Panc1 (cell line): Measurements from ENCODE around the gene PON2. TPM values are rescaled to one million over a fixed set of nuclear protein-coding genes. Genes with fewer than 3 reads are reported as not detected.

Experiments
- ATAC-seq: fragments of 200-7000 bp; cut with Tn5 transposase; 2 replicates; pipeline ENCODE4 v1.9.1; 2020; ENCODE audit warnings: mild to moderate bottlenecking, moderate library complexity
- BruUV-seq: library from RNA; stranded (reverse); fragments of 400-500 nt; replicated peaks from 2 replicates; lab custom pipeline; 2021; lab: Mats Ljungman, UMichigan
- CTCF ChIA-PET: fragments of 300-600 bp; sonication (Branson Sonifier 250); formaldehyde crosslinking; loops from one replicate; lab custom pipeline; 2022; ENCODE audit warnings: antibody characterized with exemption; lab: Charles Lee
- POLR2A ChIA-PET: fragments of 300-600 bp; sonication (Branson Sonifier 250); formaldehyde crosslinking; loops from one replicate; lab custom pipeline; 2022; ENCODE audit warnings: antibody characterized with exemption; lab: Charles Lee
- DNase-seq: peaks from one replicate; pipeline ENCODE4 v3.0.0-alpha.2; 2010; ENCODE audit warnings: low read depth, low spot score
- H3K27ac ChIP-seq: 2 replicates; pipeline ENCODE4 v1.5.1; 2011; ENCODE audit warnings: mild to moderate bottlenecking, low read length, inconsistent platforms
- H3K27me3 ChIP-seq: fragments of 200-500 bp; sonication (Bioruptor generic); 2 replicates; pipeline ENCODE4 v1.6.0; 2014; ENCODE audit warnings: low read length, inconsistent platforms; ENCODE audit not compliant: control insufficient read depth, insufficient read depth
- H3K36me3 ChIP-seq: fragments of 200-500 bp; sonication (Bioruptor generic); 2 replicates; pipeline ENCODE4 v1.5.1; 2014; ENCODE audit warnings: inconsistent platforms, mild to moderate bottlenecking, low read length, moderate library complexity; ENCODE audit not compliant: control insufficient read depth, insufficient read depth
- H3K4me1 ChIP-seq: 2 replicates; pipeline ENCODE4 v1.5.1; 2011; ENCODE audit warnings: inconsistent platforms, mild to moderate bottlenecking, low read length, moderate library complexity; ENCODE audit not compliant: control insufficient read depth, insufficient read depth
- H3K4me3 ChIP-seq, 2 experiments: 2 replicates each; pipeline ENCODE4 v1.5.1; 2011 to 2012; ENCODE audit warnings: low read depth in 2 of 2, low read length in 2 of 2, mild to moderate bottlenecking in 2 of 2, inconsistent platforms in 1 of 2, moderate library complexity in 1 of 2
- H3K9me3 ChIP-seq: fragments of 200-500 bp; sonication (Bioruptor generic); 2 replicates; pipeline ENCODE4 v1.5.1; 2014; ENCODE audit warnings: low read depth, mild to moderate bottlenecking, inconsistent platforms, low read length, moderate library complexity; ENCODE audit not compliant: control insufficient read depth, insufficient read depth
- CTCF ChIP-seq: fragments of 450-650 bp; IDR thresholded peaks from 2 replicates; pipeline ENCODE4 v1.5.1; 2017; ENCODE audit warnings: mild to moderate bottlenecking
- POLR2AphosphoS5 ChIP-seq: IDR thresholded peaks from 2 replicates; pipeline ENCODE4 v1.6.1; 2012; ENCODE audit warnings: mild to moderate bottlenecking, low read depth, low read length, moderate library complexity
- REST ChIP-seq, 2 experiments: IDR thresholded peaks; 2 replicates each; pipeline ENCODE4 v1.6.1; 2011 to 2012; ENCODE audit warnings: low read depth in 2 of 2, control low read depth in 1 of 2, low read length in 1 of 2, mild to moderate bottlenecking in 1 of 2, moderate library complexity in 1 of 2; ENCODE audit not compliant: insufficient read depth in 1 of 2
- SIN3A ChIP-seq: IDR thresholded peaks from 2 replicates; pipeline ENCODE4 v1.6.1; 2012; ENCODE audit warnings: low read depth, mild to moderate bottlenecking, low read length, moderate library complexity, borderline replicate concordance; ENCODE audit not compliant: insufficient read depth
- TCF7L2 ChIP-seq: IDR thresholded peaks from 2 replicates; pipeline ENCODE4 v1.6.1; 2011; ENCODE audit warnings: mild to moderate bottlenecking, low read depth, low read length, inconsistent platforms
- in situ Hi-C: cut with HindIII; loops from 2 replicates; pipeline ENCODE4 v1.10.0; 2016; ENCODE audit warnings: low sequenced_read_pairs, low pct_unique_long_range_greater_than_20kb
- intact Hi-C: fragments of 100-400 bp; cut with micrococcal nuclease; formaldehyde crosslinking; loops from one replicate; pipeline ENCODE4 v1.10.0; 2022; ENCODE audit not compliant: unreplicated experiment
- total RNA-seq: library from RNA; stranded (reverse); gene quantifications from one replicate; pipeline ENCODE4 v1.2.1, GENCODE V29; 2021; ENCODE audit not compliant: unreplicated experiment

The PON2 gene
- total RNA-seq, 1 experiment from 2014 or later: 116 TPM

- ATAC-seq (no peak), DNase-seq (no peak)
- Histone ChIP-seq H3K27ac (no peak overlapping the region), H3K4me1 (no peaks in the 10 kb centered on the region), H3K4me3 (no peak overlapping the region), H3K36me3 (no peaks in the 10 kb centered on the region), H3K27me3 (no peaks in the 10 kb centered on the region), H3K9me3 (no peaks in the 10 kb centered on the region)
- ChIA-PET CTCF (no interaction called here), POLR2A (no interaction called here)
- intact Hi-C loops (no loop called here), in situ Hi-C loops (no loop called here)
- no peak for TF ChIP-seq TCF7L2
- TF ChIP-seq SIN3A: no peak
- TF ChIP-seq CTCF: no peak
- TF ChIP-seq POLR2AphosphoS5: no peak
- no peak for TF ChIP-seq REST (IDR thresholded peaks at IDR 0.05; ENCODE audit: insufficient read depth in 1 of 2, low read depth in 2 of 2, low read length in 1 of 2)
- BruUV-seq: no TSS peak
These were observed 66.6 kb downstream of the PON2 start for GRCh38 chr7:95368235-95368634.

- Histone ChIP-seq H3K27me3 (no peaks in the 10 kb centered on the region), H3K36me3 (no peaks in the 10 kb centered on the region), H3K9me3 (no peaks in the 10 kb centered on the region), H3K4me3 (no peak overlapping the region), H3K4me1 (no peaks in the 10 kb centered on the region), H3K27ac (no peak overlapping the region)
- ChIA-PET CTCF (no interaction called here), POLR2A (no interaction called here)
- intact Hi-C loops: no loop called here
- in situ Hi-C loops: no loop called here
- no peak for DNase-seq
- no TSS peak for BruUV-seq
- no peak for TF ChIP-seq CTCF
- no peak for TF ChIP-seq POLR2AphosphoS5
- TF ChIP-seq REST (IDR thresholded peaks at IDR 0.05; ENCODE audit: insufficient read depth in 1 of 2, low read depth in 2 of 2, low read length in 1 of 2): no peak
- TF ChIP-seq TCF7L2: no peak
- TF ChIP-seq SIN3A: no peak
- ATAC-seq: no peak
These were observed 67.2 kb downstream of the PON2 start for GRCh38 chr7:95367606-95368005.
